ENCODE measurements around the gene TMX1.

DNA sequence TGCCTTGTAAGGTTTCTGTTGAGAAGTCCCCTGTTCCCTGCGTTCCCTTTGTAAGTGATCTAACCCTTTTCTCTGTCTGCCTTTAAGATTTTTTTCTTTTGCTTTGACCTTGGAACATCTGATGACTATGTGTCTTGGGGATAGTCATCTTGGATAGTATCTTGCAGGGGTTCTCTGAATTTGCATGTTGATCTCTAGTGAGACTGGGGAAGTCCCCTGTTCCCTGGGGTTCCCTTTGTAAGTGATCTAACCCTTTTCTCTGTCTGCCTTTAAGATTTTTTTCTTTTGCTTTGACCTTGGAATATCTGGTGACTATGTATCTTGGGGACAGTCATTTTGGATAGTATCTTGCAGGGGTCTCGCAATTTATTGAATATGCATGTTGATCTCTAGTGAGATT lies 38.2 kb upstream of the TMX1 start:
- no peak for TF ChIP-seq POLR2A (IDR thresholded peaks at IDR 0.05)
- TF ChIP-seq CTCF (IDR thresholded peaks at IDR 0.05) = no peak
- TF ChIP-seq POLR2AphosphoS5 (IDR thresholded peaks at IDR 0.05) = no peak
